ENCODE results near the gene ATAT1. TPM values are rescaled to one million over a fixed set of nuclear protein-coding genes. Genes with fewer than 3 reads are reported as not detected.

ATAT1 gene
- total and polyA plus RNA-seq, 2 of the 13 experiments (the other 11 are each of a cell fraction or from before 2014, with no cell fraction given): 9.2 to 23.6 TPM

- TF ChIP-seq ZGPAT (CRISPR knock-in tag; IDR thresholded peaks at IDR 0.05): 0 out of 2 replicates have a peak, but pooled peaks have one; percentile 17
- TF ChIP-seq GLI4 (CRISPR knock-in tag; IDR thresholded peaks at IDR 0.05; ENCODE audit: borderline replicate concordance): no peak
- peak; percentile 9; the same call in 1 of the 2 replicates for TF ChIP-seq FOSL1 (CRISPR knock-in tag; IDR thresholded peaks at IDR 0.05; ENCODE audit: borderline replicate concordance)
- 0 out of 2 replicates have a peak, but pooled peaks have one; percentile 4 for TF ChIP-seq ZNF350 (CRISPR knock-in tag; IDR thresholded peaks at IDR 0.05; ENCODE audit: borderline replicate concordance, low read depth)
Observed at GRCh38 chr6:30687659-30688431, 61.2 kb downstream of the ATAT1 start (continued).

- ATAC-seq: no peak
- no peaks in the 10 kb centered on the region for H3K79me2 ChIP-seq (ENCODE audit: insufficient read depth, low read length)
- no peak for DNase-seq (ENCODE audit: low spot score)
- POLR2A ChIA-PET: interaction anchor here (1.0 to 3.0 kb wide), 7 partner anchors 8 to 71 kb away, joined by 3 to 23 read pairs (median 4); partner anchors contain the start of genes DHX16, MDC1, MRPS18B and TUBB
- H4K20me1 ChIP-seq (ENCODE audit: insufficient read depth, low read length): no peaks in the 10 kb centered on the region
- peaks cover 64% of the 10 kb centered on the region for H3K4me1 ChIP-seq (ENCODE audit: insufficient read depth, low read length)
- H2AFZ ChIP-seq (ENCODE audit: low read length): no peak overlapping the region
- BruUV-seq (replicated peaks): no TSS peak
- no peak overlapping the region for H3K9ac ChIP-seq (ENCODE audit: insufficient read depth, low read depth, low read length)
- no peak for FAIRE-seq
- TF ChIP-seq THAP9 (CRISPR knock-in tag; IDR thresholded peaks at IDR 0.05; ENCODE audit: borderline replicate concordance) (0 out of 2 replicates have a peak, but pooled peaks have one; percentile 7), ZNF75D (CRISPR knock-in tag; IDR thresholded peaks at IDR 0.05; ENCODE audit: borderline replicate concordance) (no peak)
- H3K27ac ChIP-seq (ENCODE audit: extremely low read length, insufficient read depth, low read length): no peak overlapping the region
- whole genome bisulfite sequencing (ENCODE audit: low lambda C conversion rate): 94% methylated on average over 9 of the region's 9 CpGs
- peak overlapping the region; percentile 84; the same call in 1 of the 2 replicates for H3K4me2 ChIP-seq (ENCODE audit: low read depth, low read length)
- no peaks in the 10 kb centered on the region for H3K36me3 ChIP-seq (replicated peaks in 1 of 2; ENCODE audit: control insufficient read depth in 1 of 2, insufficient read depth in 2 of 2, low read length in 2 of 2)
- in situ Hi-C loops (cut with HindIII; ENCODE audit: extremely low pct_ligation_motif_present, low pct_unique_long_range_greater_than_20kb) (loop anchor here (25.0 kb wide), 1 partner anchor 399 kb away; no protein-coding TSS in a partner anchor), intact Hi-C loops (cut with micrococcal nuclease; ENCODE audit: unreplicated experiment) (no loop called here)
- H3K4me3 ChIP-seq (replicated peaks in 1 of 3; ENCODE audit: insufficient read depth in 1 of 3, low read depth in 2 of 3, low read length in 3 of 3): no peak overlapping the region; a peak in 2 of 6 replicates
- CTCF ChIA-PET (ENCODE audit: low intra/inter-chr PET ratio, low total read pairs): interaction anchor here (1.7 kb wide), 1 partner anchor 10 kb away, joined by 6 read pairs; no protein-coding TSS in a partner anchor
- no peaks in the 10 kb centered on the region for H3K27me3 ChIP-seq (ENCODE audit: control insufficient read depth in 1 of 2, insufficient read depth in 2 of 2, low read length in 2 of 2)
- H3K9me3 ChIP-seq (ENCODE audit: low read length): no peaks in the 10 kb centered on the region
Observed at GRCh38 chr6:30688569-30688968, 61.9 kb downstream of the ATAT1 start.
